Coronary artery (tissue), 2 donors: ENCODE measurements around the gene FAM3D.

Experiments used
- DNase-seq: peaks from one replicate; pipeline ENCODE4 v3.0.0-alpha.2; 2017; ENCODE audit warnings: low spot score
- H3K27ac ChIP-seq, 2 donors: fragments of 200-600 bp; sonication (generic); one replicate each; pipeline ENCODE4 v1.5.1; 2016 to 2019
- H3K4me3 ChIP-seq: fragments of 200-600 bp; sonication (generic); 2 replicates; pipeline ENCODE4 v1.5.1; 2016; ENCODE audit warnings: mild to moderate bottlenecking, moderate library complexity
- TF ChIP-seq, protein P1 (sequence below): fragments of 200-600 bp; sonication (generic); IDR thresholded peaks from one replicate; pipeline ENCODE4 v1.5.1; 2019; ENCODE audit warnings: antibody characterized with exemption

FAM3D gene

DNA sequence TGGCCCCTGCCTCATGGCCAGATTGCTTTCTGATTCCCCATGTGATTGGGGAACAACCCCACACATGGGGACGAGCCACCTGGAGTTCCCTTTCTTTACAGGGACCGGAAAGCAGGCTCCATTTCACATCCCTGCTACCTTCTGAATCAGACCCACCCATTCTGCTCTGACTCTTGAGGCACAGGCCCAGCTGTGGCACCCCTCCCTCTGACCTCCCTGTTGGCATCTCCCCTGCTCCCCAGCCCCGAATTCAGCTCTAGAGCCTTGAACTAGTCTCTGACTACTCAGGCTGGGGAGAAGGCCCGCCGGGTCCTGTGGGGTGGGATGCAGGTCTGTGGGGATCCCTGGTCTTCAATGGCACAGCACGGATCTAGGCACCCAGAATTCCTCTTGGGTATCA lies 12.1 kb downstream of the FAM3D start:
- H3K27ac ChIP-seq, result no peak overlapping the region
- TF ChIP-seq, protein P1, sequence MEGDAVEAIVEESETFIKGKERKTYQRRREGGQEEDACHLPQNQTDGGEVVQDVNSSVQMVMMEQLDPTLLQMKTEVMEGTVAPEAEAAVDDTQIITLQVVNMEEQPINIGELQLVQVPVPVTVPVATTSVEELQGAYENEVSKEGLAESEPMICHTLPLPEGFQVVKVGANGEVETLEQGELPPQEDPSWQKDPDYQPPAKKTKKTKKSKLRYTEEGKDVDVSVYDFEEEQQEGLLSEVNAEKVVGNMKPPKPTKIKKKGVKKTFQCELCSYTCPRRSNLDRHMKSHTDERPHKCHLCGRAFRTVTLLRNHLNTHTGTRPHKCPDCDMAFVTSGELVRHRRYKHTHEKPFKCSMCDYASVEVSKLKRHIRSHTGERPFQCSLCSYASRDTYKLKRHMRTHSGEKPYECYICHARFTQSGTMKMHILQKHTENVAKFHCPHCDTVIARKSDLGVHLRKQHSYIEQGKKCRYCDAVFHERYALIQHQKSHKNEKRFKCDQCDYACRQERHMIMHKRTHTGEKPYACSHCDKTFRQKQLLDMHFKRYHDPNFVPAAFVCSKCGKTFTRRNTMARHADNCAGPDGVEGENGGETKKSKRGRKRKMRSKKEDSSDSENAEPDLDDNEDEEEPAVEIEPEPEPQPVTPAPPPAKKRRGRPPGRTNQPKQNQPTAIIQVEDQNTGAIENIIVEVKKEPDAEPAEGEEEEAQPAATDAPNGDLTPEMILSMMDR, result no peak
- no peak for DNase-seq
- H3K4me3 ChIP-seq, result no peak overlapping the region

DNA sequence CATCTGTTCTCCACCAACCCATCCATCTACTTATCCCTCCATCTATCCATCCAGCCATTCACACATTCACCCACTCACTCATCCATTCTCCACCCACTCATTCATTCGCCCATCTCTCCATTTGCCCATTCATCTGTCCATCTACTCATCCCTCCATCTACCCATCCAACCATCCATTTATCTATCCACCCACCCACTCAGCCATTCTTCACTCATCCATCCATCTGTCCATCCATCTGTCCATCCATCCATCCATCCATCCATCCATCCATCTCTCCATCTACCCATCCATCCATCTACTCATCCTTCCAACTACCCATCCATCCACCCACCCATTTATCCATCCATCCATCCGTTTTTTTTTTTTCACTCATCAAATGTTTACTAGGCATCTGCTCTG lies 13.9 kb downstream of the FAM3D start:
- no peak for DNase-seq
- TF ChIP-seq, protein P1, result no peak
- H3K4me3 ChIP-seq, result no peak overlapping the region

DNA sequence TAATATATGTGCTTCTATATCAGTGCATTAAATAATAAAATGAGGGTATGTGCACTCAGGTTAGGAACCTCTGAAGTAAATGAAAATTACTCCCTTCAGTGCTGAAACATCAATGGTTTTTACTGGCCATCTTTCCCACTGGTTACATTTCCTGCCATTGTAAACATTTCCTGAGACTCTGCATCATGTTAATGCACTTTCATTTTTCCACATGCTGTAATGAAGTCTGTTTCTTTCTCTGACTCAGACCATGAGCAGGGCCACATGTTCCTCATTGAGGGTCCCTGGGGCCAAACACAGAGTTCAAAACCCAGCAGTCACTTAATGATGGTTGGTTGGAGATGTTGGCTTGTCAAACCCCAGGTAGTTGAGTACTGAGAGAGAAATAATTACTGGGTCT lies 15.3 kb downstream of the FAM3D start:
- TF ChIP-seq, protein P1, result no peak
- H3K27ac ChIP-seq, result no peak overlapping the region
- no peak overlapping the region for H3K4me3 ChIP-seq
- DNase-seq, result no peak

More for the DNA sequence above, 13.9 kb downstream of the FAM3D start:
- H3K27ac ChIP-seq, result no peak overlapping the region

DNA sequence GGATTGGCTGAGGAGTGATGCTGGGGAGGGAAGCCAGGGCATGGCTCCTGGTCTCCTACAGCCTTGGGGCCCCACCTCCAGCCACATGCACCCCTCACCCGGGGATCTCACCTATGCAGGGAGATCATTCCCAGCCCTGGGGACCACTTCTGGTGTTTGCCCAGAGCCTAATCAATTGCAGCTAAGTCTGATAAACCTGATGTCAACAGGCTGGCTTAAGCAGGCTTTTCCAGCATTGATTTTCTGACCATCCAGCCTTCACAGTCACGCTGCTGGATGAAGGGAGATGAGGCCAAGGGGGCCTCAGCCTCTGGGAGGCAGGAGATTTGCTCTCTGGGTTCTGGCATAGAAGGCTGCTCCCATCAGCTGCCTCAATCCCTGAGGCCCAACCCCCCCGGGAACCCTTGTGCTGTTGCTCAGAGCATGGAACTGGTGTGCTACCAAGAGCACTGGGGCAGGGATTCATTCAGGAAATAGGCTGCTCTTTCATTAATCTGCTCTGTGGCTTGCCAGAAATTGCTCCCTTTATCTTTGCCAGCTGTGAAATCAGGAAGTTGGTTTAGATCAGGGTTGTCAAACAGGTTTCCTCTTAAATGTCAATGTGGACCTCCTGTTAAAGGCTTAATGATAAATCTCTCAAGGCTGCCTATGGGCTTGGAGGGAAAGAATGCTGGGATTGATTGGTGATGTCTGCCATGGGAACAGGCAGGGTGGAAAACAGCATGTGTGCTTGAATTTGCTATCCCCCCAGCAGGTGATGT lies 19.0 kb downstream of the FAM3D start:
- H3K4me3 ChIP-seq, result no peak overlapping the region
- TF ChIP-seq, protein P1, result no peak
- no peak for DNase-seq
- no peak overlapping the region for H3K27ac ChIP-seq

DNA sequence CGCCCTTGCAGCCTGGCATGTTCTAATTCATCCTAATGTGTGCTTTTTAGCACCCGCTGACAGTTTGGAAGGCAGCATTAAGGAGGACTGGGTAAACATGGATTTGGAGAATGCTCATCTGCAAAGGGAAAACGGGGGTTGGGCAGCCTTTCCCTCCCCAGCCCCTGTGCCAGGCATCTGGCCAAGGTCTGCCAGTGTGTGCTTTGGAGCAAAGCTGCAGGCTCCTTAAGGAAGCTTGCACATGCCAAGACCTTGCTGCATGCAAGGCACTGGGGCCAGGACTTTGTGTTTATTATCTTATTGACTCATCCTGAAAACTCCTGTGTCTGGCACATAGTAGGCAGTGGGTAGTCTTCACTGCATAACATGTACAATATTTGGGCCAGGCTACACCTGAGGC lies 20.1 kb downstream of the FAM3D start:
- TF ChIP-seq, protein P1, result no peak
- H3K27ac ChIP-seq, result no peak overlapping the region
- no peak overlapping the region for H3K4me3 ChIP-seq
- DNase-seq, result no peak

DNA sequence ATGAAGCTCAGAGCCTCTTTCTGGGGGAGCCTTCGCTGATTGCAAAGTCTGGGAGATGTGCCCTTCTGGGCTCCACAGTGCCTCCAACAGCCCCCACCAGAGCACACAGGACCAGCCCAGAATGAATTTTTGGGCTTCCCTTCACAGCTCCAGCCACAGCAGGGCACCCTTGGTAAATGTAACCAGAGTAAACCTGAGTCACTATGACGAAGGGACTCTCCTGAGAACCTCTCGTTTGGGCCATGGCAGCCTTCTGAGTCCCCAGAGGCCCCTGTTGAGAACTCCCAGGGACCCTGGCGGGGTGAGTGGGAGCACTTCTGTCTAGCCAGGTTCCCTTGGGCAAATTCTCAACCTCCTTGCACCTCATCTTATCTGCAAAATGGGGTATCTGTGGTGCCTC lies 20.8 kb downstream of the FAM3D start:
- TF ChIP-seq, protein P1, result no peak
- no peak overlapping the region for H3K27ac ChIP-seq
- no peak overlapping the region for H3K4me3 ChIP-seq
- no peak for DNase-seq

DNA sequence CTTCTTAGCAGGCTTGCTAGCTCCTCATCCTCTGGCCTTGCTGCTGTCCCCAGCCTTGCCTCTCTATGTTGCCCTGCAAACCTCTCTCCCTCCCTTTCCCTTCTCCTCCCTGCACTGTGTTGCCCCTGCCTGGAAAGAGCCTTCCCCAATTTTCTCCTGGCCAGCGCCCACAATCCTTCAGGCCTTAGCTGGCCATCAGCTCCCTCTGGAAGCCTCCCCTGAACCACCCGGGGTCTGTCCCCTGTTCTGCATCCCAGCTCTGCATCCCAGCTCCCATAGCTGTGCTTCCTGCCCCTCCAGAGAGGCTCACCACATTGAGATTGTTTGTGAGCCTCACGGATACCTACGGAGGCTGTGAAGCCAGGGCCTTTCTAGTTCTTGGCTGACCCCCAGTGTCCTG lies 23.7 kb downstream of the FAM3D start:
- no peak for DNase-seq
- TF ChIP-seq, protein P1, result no peak

More for the DNA sequence above, 23.7 kb downstream of the FAM3D start:
- Histone ChIP-seq H3K4me3 (no peak overlapping the region), H3K27ac (no peak overlapping the region)
